Gastroesophageal sphincter (tissue), 3 donors: Measurements from ENCODE around the gene OR2V1.

Source experiments
- CTCF ChIP-seq, 4 experiments: fragments of 200-600 bp in 2 of 4; fragments of 450-650 bp in 2 of 4; sonication (generic) in 1 of 4; IDR thresholded peaks; one replicate each; pipeline ENCODE4 v1.5.1; 2017 to 2019; ENCODE audit warnings: antibody characterized with exemption in 4 of 4, mild to moderate bottlenecking in 2 of 4, moderate library complexity in 2 of 4
- POLR2AphosphoS5 ChIP-seq: sonication (generic); formaldehyde crosslinking; IDR thresholded peaks from one replicate; pipeline ENCODE4 v1.6.1; 2017; ENCODE audit warnings: antibody characterized with exemption

GRCh38 chr5:181087309-181087708, 43.7 kb downstream of the OR2V1 start:
- TF ChIP-seq CTCF (IDR thresholded peaks at IDR 0.05) (no peak), POLR2AphosphoS5 (no peak)
